ENCODE results near the gene PHOX2A. TPM values are rescaled to one million over a fixed set of nuclear protein-coding genes. Genes with fewer than 3 reads are reported as not detected.

The PHOX2A gene
- total RNA-seq, 1 experiment from 2014 or later, result not detected

- CTCF ChIA-PET, result no interaction called here
- intact Hi-C loops (cut with micrococcal nuclease), result no loop called here
- Histone ChIP-seq H3K79me2 (ENCODE audit: low read length) (peaks cover 37% of the 10 kb centered on the region), H3K27ac (ENCODE audit: low read length) (no peak overlapping the region), H3K36me3 (ENCODE audit: low read depth, low read length) (peaks cover 49% of the 10 kb centered on the region), H4K20me1 (ENCODE audit: low read length) (no peaks in the 10 kb centered on the region), H3K4me2 (ENCODE audit: low read length) (no peak overlapping the region), H3K9me3 (ENCODE audit: low read length) (no peaks in the 10 kb centered on the region), H3K27me3 (ENCODE audit: low read length) (no peaks in the 10 kb centered on the region), H3K4me3 (ENCODE audit: low read length) (no peak overlapping the region), H3K4me1 (ENCODE audit: insufficient read depth, low read length) (peaks cover 8% of the 10 kb centered on the region), H3K9ac (ENCODE audit: low read length) (no peak overlapping the region), H3K9me2 (replicated peaks; ENCODE audit: low read length) (no peaks in the 10 kb centered on the region), H3F3A (ENCODE audit: low read length, unreplicated experiment) (no peaks in the 10 kb centered on the region), H2AFZ (ENCODE audit: low read length) (no peak overlapping the region)
- ATAC-seq (no peak), DNase-seq (no peak)
- POLR2A ChIA-PET (ENCODE audit: unreplicated experiment), result no interaction called here
- BruUV-seq (replicated peaks), result no TSS peak
- TF ChIP-seq EZH2 (IDR thresholded peaks at IDR 0.05; ENCODE audit: low read length, unreplicated experiment), result no peak
- TF ChIP-seq EZH2phosphoT487 (IDR thresholded peaks at IDR 0.05; ENCODE audit: borderline replicate concordance, low read length), result no peak
- TF ChIP-seq, protein P1, sequence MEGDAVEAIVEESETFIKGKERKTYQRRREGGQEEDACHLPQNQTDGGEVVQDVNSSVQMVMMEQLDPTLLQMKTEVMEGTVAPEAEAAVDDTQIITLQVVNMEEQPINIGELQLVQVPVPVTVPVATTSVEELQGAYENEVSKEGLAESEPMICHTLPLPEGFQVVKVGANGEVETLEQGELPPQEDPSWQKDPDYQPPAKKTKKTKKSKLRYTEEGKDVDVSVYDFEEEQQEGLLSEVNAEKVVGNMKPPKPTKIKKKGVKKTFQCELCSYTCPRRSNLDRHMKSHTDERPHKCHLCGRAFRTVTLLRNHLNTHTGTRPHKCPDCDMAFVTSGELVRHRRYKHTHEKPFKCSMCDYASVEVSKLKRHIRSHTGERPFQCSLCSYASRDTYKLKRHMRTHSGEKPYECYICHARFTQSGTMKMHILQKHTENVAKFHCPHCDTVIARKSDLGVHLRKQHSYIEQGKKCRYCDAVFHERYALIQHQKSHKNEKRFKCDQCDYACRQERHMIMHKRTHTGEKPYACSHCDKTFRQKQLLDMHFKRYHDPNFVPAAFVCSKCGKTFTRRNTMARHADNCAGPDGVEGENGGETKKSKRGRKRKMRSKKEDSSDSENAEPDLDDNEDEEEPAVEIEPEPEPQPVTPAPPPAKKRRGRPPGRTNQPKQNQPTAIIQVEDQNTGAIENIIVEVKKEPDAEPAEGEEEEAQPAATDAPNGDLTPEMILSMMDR (conservative IDR thresholded peaks at IDR 0.05; ENCODE audit: low read depth, low read length), result no peak
Measured at GRCh38 chr11:72228229-72228843, 15.6 kb downstream of the PHOX2A start.

- Histone ChIP-seq H4K20me1 (ENCODE audit: low read length) (no peaks in the 10 kb centered on the region), H3K9me2 (replicated peaks; ENCODE audit: low read length) (no peaks in the 10 kb centered on the region), H3K4me2 (ENCODE audit: low read length) (no peak overlapping the region), H3F3A (ENCODE audit: low read length, unreplicated experiment) (no peaks in the 10 kb centered on the region), H3K4me1 (ENCODE audit: insufficient read depth, low read length) (peaks cover 10% of the 10 kb centered on the region), H3K9me3 (ENCODE audit: low read length) (no peaks in the 10 kb centered on the region), H3K36me3 (ENCODE audit: low read depth, low read length) (peaks cover 42% of the 10 kb centered on the region), H2AFZ (ENCODE audit: low read length) (no peak overlapping the region), H3K9ac (ENCODE audit: low read length) (no peak overlapping the region), H3K4me3 (ENCODE audit: low read length) (no peak overlapping the region), H3K27me3 (ENCODE audit: low read length) (no peaks in the 10 kb centered on the region), H3K79me2 (ENCODE audit: low read length) (peaks cover 37% of the 10 kb centered on the region), H3K27ac (ENCODE audit: low read length) (no peak overlapping the region)
- POLR2A ChIA-PET (ENCODE audit: unreplicated experiment), result no interaction called here
- CTCF ChIA-PET, result no interaction called here
- BruUV-seq (replicated peaks), result no TSS peak
- ATAC-seq (no peak), DNase-seq (peak; percentile 17)
- TF ChIP-seq, protein P1 (conservative IDR thresholded peaks at IDR 0.05; ENCODE audit: low read depth, low read length), result no peak
- TF ChIP-seq EZH2phosphoT487 (IDR thresholded peaks at IDR 0.05; ENCODE audit: borderline replicate concordance, low read length) (no peak), EZH2 (IDR thresholded peaks at IDR 0.05; ENCODE audit: low read length, unreplicated experiment) (no peak)
- intact Hi-C loops (cut with micrococcal nuclease), result no loop called here
Measured at GRCh38 chr11:72227316-72228228, 16.4 kb downstream of the PHOX2A start.

GRCh38 chr11:72226701-72227100 lies 17.3 kb downstream of the PHOX2A start:
- Histone ChIP-seq H3K4me2 (ENCODE audit: low read length) (no peak overlapping the region), H2AFZ (ENCODE audit: low read length) (no peak overlapping the region), H3K9me2 (replicated peaks; ENCODE audit: low read length) (no peaks in the 10 kb centered on the region), H3K4me1 (ENCODE audit: insufficient read depth, low read length) (peaks cover 14% of the 10 kb centered on the region), H3F3A (ENCODE audit: low read length, unreplicated experiment) (no peaks in the 10 kb centered on the region), H3K4me3 (ENCODE audit: low read length) (no peak overlapping the region), H4K20me1 (ENCODE audit: low read length) (no peaks in the 10 kb centered on the region), H3K27me3 (ENCODE audit: low read length) (no peaks in the 10 kb centered on the region), H3K9me3 (ENCODE audit: low read length) (no peaks in the 10 kb centered on the region), H3K36me3 (ENCODE audit: low read depth, low read length) (peaks cover 33% of the 10 kb centered on the region), H3K27ac (ENCODE audit: low read length) (no peak overlapping the region), H3K9ac (ENCODE audit: low read length) (no peak overlapping the region), H3K79me2 (ENCODE audit: low read length) (peaks cover 37% of the 10 kb centered on the region)
- CTCF ChIA-PET, result no interaction called here
- ATAC-seq (no peak), DNase-seq (no peak)
- no TSS peak for BruUV-seq (replicated peaks)
- intact Hi-C loops (cut with micrococcal nuclease), result no loop called here
- TF ChIP-seq EZH2phosphoT487 (IDR thresholded peaks at IDR 0.05; ENCODE audit: borderline replicate concordance, low read length) (no peak), EZH2 (IDR thresholded peaks at IDR 0.05; ENCODE audit: low read length, unreplicated experiment) (no peak)
- TF ChIP-seq, protein P1 (conservative IDR thresholded peaks at IDR 0.05; ENCODE audit: low read depth, low read length), result no peak
- POLR2A ChIA-PET (ENCODE audit: unreplicated experiment), result no interaction called here
